HG02571 (cell line): ENCODE data around the gene FAM72A.
"Not testable (repeated sequence)": the region's sequence is repeated elsewhere in the genome, so short reads cannot be mapped to it uniquely, and the experiment has no call there.

Experiments used
- ATAC-seq: cut with Tn5 transposase; IDR thresholded peaks from one replicate; pipeline ENCODE4 v1.9.1; 2021; ENCODE audit warnings: mild to moderate bottlenecking, moderate library complexity; ENCODE audit not compliant: unreplicated experiment

The FAM72A gene

DNA sequence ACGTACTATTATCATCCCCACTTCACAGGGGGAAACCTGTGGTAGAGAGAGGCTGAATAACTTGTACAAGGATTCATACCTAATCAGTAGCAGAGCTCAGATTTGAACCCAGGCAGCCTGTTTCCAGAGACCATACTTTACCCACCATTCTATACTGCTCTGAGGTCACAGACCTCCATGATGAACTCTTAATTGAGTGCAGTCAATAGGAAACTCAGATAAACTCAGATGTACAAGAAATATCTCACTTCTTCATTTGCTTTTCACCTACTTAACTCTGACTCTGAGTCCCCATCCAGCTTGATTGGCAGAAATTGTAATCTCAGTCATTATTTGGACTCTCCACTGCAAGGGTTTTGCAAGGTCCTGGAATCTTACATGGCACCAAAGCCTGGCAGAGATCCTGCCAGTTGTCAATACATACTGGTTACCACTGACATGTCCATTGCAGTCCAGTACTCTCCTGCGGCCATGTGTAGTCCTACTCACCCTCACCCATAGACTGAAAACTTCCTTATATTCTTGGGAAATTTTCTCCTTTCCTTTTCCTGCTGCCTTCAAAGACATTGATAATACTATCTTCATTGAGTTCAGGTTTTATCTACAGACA is 29.4 kb downstream of the FAM72A start:
- not testable (repeated sequence) for ATAC-seq

DNA sequence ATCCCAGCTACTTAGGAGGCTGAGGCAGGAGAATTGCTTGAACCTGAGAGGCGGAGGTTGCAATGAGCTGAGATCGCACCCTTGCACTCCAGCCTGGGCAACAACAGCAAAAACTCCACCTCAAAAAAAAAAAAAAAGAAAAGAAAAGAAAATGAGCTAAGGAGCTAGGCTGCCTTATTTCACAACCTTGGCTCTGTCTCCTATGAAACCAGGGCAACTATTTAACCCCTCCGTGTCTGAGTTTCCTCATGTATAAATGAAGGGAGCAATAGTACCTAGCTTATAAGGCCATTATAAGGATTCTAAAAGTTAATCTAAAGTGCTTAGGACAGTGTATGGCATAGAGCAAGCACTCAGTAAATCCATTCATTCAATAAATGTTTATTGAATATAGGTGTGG is 32.8 kb downstream of the FAM72A start:
- ATAC-seq, result not testable (repeated sequence)

DNA sequence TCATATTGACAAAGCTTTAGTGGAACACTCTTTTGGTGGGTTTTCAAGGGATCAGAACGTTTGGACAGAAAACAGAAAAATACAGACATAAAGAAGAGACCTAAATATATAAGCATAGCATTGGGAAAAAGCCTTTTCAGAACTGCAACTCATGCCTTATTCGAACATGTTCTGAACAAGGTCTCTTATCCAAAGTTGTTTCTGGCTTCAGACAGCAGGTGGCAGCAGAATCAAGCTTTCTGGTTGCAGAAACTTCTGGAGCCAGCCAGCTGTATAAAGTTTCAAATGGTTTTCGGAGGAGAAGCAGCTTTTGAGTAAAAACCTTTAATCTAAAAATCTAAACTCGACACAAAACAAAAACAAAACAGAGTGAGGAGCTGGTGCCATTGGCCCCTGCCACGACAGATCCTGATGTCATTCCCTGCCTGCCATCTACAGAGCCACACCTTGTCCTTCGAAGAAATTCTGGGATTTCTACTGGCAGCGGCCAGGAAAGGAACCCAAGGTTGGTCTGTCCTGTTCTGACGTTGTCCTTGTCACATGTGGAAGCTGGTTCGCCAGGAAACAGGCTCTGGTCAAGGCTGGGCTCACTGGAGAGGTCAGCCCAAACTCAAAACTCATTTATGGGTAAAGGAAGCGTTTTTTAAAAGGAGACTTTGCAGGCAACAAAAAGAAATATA is 35.1 kb downstream of the FAM72A start:
- not testable (repeated sequence) for ATAC-seq

DNA sequence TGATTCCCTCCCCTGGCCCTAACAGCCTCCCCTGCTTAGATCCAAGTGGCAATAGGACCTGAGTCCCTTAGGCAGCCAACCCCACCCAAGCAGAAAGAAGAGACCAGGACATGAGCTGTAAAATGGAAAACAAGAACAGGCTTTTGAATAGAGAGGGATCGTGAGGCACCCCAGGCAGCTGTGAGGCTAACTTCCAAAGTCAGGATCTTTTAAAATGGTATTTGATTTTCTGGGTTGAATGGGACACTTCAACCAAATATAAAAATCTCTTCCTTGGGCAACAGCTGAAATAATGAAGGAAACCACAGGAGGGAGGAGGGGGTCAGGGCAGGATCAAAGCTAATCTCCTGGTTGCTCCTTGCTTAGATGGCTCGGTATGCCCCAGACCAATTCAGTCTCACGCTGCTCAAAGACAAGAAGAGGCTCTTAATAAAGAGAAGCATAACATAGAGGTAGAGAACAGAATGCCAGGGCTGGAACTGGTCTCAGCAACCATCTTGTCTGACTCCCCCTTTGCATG is 56.8 kb downstream of the FAM72A start:
- ATAC-seq, result no peak

DNA sequence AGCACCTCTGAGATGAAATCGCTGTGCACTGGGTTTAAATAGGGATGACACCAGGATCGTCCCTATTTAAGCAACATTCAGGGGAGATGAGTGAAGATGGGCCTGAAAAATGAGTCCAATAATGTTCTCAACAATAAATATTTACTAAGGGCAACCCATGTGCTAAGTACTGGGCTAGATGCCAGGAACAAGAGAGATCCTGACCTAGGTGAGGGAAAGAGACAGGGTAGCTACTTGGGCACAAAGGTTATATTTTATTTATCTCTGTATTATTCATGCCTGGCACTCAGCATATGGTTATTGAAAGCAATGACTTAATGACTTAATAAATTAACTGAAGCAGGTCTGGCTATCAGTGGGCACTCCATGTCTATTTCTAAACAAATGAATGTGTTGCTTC is 58.0 kb downstream of the FAM72A start:
- no peak for ATAC-seq

DNA sequence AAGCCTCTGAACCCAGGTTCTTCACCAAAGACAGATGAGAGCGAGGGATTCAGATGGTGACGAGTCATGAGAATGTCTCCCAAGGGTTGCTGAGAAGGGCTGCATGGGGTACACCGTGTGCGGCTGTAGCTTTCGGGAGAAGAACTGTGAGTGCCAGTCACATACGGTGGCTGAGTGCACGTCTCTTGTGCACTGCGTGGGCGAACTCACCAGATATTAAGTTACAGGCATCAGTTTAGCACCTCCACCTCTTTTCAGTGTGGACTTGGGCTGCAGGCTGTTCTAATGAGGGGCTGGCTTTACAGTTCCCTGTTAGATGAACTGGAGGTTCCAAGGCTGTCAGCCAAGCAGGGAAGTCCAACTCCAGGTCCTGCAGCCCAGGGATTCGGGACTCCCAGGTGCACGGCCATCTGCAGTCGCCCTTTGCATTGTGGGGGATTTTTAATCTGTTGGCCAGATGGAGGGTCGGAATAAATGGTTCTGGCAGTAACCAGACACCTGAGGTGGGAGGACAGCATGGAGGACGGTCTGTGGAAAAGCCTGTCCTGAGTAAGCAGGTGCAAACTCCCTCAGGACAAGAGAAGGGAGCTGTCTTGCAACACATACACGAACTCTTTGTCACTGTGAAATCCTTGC is 59.0 kb downstream of the FAM72A start:
- ATAC-seq, result no peak

DNA sequence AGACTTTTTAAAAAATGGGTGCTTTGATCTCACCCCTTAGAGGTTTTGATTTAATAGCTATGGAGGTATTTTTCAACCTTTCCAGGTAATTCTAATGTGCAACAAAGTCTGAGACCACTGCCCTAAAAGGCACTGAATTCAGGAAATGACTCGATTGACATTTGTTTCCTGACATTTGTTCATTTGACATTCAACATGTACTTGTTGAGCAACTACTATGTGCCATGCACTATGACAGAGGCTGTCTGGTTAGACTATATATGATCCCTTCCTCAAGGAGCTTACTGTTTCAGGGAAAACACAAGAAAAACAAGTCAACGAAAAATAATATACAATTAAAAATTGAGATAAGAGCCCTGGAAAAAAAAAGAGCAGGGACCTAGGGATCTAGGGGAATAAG is 59.9 kb downstream of the FAM72A start:
- ATAC-seq, result no peak

DNA sequence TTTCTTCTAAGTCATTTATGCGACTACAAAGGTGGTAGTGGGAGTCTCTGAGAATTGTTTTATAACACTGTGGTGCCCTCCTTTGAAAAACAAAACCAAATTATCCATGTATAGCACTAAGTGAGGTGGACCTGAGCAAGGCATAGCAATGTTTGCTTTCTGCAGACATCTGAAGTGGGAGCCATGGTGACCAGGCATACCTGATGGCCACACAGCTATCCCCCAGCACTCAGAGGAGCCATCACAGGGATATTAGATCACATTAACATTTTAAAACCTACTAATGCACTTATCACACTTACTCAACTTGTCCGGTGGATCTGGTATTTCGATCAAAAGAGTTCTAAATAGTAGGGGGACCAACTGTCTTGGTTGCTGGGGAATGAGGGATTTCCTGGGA is 60.6 kb downstream of the FAM72A start:
- no peak for ATAC-seq

DNA sequence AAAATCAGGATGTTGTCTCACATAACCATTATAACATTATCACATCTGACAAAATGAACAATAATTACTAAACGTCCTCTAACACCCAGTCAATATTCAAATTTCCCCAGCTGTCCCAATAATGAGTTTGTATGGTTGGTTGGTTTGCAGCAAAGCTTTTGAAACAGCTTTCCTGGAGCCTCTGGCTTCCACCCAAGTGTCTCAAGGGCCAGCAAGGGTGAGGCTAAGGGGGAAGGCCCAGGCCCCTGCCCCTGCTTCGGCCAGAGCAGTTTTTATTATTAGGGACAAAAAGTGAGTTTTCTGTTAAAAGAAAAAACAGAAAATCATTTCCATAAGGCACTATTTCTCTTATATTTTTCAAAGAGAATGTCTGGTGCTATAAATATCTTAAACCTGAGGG is 66.4 kb downstream of the FAM72A start:
- ATAC-seq, result no peak
